Hematopoietic multipotent progenitor cell treated with erythropoietin and hydrocortisone succinate and interleukin-3 and kit ligand, for 17 days (in vitro differentiated cells): ENCODE measurements around the gene PHACTR1.

Experiments used
- DNase-seq: peaks from one replicate; pipeline ENCODE4 v3.0.0-alpha.2; 2015; ENCODE audit warnings: low spot score

The PHACTR1 gene

DNA sequence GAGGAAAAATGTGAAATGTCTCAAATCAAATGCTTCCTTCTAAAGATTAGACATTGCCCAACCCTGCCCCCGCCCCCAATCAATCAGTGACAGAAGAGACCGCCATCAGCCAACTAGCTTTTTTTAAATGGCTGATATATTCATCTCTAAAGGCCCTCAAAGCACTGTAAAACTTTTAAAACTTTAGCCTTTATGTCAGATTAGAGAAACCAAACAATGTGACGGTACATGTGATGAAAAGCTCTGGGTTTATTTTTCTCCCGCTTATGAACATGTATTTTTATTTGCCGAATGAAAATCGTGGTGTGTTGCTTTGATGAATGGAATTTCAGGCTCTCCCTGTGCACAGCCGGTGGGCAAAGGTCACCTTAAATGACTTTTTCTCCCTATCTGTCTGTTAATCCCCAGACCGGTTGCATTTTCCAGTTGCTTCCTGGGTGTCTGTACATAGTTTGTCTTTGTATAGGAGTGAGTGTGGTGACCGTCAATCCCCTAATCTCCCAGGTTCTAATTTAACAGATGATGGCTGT, 573.3 kb downstream of the PHACTR1 start:
- no peak for DNase-seq

GRCh38 chr6:13290335-13290734, 573.8 kb downstream of the PHACTR1 start:
- DNase-seq = no peak

- no peak for DNase-seq
These were observed 576.2 kb downstream of the PHACTR1 start for GRCh38 chr6:13292774-13293173.

DNA sequence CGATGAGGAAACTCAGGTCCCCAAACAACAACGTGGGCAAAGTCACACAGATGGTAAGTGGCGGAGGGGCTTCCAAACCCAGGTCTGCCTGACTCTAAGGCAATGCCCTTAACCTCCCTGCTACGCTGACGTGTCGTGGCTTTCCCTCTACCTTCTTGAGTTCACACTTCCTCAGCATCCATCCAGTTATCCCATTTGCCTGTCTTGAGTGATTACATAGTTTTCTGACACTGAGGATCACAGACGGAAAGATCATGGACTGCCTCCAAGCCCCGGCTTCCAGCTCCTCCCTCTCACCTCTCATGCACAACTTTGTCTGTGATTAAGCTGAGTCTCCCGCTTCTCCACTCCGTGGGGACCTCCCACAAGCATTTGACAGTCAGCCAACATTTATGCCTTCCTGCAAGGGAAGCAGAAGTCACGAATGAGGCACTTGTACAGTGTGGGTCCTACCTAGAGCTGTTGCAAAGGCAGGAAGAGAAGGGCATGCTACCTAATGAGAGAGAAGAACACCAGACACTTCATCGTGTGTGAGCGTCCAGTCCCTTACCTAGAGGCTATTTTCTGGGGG, 578.0 kb downstream of the PHACTR1 start:
- DNase-seq = no peak

DNA sequence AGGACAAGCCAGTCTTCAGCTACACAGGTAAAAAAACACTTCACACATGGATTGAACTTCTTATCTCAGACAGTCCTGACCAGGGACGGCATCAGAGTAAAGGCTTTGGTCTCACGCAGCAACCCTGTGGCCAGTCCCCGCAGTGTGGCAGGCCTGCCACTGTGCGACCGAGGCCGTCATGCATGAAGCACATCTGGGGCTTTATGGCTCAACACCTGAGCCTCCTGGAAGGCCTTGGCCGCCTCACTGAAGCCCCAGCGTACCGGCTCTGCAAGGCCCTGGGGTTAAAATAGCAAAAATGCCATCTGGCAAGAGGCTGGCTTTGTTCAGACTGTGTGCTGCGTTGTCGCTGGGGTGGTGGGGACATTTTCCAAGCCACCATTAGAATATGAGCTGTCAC, 579.0 kb downstream of the PHACTR1 start:
- no peak for DNase-seq

DNA sequence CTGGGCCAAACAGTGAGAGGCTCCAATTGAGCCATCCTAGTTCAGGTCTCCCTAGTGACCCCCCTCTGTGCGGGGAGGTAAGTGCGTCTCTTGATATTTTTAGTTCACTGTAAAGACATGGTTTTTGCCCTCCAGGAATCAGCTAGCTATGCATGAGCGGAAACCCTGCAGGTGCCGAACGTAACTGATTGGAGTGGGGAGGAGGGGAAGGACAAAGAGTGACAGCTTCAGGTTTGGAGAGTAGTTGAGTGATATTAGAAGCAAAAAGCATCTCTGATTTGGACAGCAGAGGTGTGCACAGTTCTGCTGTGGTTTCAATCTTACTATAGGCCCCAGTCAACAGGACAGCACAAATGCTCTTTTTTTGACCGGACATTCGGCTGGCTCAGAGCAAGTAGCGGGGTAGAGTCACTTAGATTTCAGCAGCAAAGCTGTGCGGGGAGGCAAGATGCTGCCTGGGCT, 580.0 kb downstream of the PHACTR1 start:
- no peak for DNase-seq

- DNase-seq = no peak
These were observed 580.8 kb downstream of the PHACTR1 start for GRCh38 chr6:13297391-13297790.

DNA sequence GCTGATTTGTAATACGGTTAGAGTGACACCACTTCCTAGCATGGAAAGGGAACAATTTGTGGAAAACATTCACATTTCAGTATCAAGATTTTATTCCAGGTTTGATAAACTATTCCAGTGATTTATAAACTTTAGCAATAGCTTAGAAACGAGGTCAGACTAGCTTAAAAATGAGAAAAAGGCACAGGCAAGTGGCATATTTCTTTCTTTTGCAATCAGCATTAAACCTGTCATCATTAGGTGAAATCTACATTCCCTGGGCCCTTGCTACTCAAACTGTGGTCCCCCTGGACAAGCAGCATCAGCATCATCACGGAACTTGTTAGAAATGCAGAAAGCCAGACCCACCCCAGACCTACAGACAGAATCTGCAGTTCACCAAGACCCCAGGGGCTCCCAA, 581.9 kb downstream of the PHACTR1 start:
- no peak for DNase-seq

DNA sequence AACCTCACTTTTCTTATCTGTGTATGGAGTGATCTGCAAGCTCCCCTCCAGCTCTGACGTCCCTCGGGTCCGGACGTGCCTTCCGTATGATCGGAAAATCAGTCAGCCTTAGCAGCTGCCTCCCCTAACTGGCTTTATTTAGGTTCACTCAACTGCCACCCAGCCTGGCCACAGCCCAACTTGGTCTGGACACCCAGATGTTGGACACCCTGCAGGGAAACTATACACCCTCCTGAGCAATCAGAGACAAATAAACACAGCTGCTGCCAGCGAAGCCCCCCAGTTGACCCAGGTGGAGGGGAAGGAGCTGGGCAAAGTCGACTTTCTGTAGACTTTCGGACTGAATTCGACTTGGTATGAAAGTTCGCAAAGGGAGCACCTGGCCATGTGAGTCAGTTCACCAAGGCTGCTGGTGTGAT, 582.8 kb downstream of the PHACTR1 start:
- DNase-seq = no peak

GRCh38 chr6:13299918-13300317, 583.4 kb downstream of the PHACTR1 start:
- no peak for DNase-seq

GRCh38 chr6:13300643-13301590, 584.4 kb downstream of the PHACTR1 start:
- no peak for DNase-seq

DNA sequence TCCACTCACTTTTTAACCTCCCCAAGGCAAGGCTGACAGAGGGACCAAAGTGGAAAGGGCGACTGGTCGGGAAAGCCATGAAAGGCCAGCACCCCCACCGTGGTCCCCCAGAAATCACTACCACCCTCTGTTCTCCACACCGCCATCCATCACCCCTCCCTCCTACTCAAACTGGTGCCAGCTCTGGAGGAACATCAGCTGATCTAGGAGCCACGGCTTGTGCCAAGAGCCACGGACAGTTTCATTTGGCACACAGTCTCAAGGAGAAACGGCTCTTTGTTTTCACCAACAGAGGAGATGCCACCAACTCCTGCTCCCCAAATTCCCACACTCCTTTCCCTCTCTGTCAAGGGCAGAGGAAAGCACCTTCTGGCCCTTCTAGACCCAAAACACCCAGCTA, 585.7 kb downstream of the PHACTR1 start:
- DNase-seq = no peak

DNA sequence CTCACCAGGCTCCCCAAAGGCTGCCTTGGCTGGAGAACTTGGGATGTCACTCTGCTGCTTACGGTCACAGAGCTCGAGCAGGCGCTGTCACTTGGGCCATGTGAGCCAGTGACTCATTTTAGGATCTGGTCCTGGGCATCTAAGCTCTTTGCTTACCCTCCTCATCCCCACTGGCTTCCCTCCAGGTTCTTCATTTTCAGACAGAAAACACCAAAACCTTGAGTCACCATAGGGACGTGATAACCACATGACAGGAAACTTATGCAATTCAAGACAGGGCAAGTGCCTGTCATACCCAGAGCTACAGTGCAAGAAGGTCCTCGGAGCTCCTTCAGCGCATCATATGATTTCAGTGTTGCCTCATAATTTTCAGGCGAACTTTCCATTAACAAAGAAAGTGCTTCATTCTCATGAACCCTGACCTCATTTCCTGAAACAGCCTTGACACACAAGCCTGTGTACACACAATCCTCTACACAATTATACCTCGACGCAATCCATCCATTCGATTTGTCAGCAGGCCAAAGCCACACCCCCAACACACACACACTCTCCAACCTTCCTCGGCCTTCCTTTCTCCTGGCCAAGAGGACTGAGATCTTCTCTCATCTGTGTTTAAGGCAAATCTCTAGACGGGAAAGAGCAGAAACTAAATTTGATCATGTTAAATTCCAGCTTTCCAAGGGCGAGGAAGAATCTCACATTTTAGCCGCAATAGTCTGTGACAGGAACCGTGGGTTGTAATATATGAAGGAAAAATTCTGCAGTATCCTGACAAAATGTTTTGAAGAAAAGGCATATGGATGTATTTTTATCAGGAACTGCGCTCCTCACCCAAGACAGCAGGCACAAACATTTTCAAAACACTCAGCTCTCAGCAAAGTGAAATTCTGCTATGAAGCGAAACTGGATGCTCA, 586.4 kb downstream of the PHACTR1 start:
- peak; percentile 75 for DNase-seq

GRCh38 chr6:13303668-13304017, 587.1 kb downstream of the PHACTR1 start:
- DNase-seq = peak; percentile 20

DNA sequence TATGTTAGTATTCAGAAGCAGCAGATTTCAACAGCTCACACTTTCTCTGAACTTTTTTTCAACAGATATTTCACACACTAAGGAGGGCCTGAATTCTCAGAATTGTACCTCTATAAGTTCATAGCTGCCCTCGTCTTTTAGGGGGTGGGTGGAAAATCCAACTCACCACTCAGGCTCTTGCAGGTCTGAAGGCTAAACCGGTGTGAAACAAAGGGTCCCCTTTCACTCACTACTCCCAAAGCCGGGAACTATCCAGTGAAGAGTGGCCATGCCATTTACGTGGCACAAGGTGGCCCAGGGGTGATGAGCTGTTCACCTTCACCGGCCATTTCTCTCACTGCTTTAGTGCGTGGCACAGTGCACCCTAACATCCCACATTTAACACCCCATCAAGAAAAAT, 587.5 kb downstream of the PHACTR1 start:
- DNase-seq = no peak

DNA sequence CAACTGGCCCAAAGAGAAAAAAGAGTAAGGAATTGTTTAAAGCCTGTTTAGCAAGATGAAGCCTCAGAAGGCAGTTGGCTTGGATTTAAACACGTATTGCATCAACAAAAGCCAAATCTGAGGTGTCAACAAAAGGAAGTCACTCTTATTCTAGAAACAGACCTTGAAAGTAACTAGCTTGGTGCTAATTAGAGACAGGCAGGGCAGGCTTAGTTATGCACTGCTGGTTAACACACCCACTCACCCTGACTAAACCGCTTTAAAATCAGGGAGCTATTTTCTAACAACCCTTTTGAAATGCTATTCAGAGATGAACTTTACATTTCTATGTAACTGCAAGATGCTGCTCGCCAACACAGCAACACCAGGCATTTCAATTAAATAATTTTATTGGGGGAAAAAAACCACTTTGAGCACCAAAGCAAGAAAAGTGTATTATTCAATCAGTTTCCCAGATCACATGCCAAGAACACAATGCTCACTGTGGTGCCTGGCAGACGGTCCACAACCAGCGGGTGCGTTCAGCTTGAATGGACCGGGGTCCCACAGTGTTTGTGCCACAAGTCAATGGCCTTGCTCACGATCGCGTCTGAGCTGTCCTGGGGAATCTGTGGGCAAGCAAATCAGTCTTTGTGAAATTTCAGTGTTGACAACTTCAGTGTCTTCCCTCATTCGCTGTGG, 588.2 kb downstream of the PHACTR1 start:
- DNase-seq = no peak

DNA sequence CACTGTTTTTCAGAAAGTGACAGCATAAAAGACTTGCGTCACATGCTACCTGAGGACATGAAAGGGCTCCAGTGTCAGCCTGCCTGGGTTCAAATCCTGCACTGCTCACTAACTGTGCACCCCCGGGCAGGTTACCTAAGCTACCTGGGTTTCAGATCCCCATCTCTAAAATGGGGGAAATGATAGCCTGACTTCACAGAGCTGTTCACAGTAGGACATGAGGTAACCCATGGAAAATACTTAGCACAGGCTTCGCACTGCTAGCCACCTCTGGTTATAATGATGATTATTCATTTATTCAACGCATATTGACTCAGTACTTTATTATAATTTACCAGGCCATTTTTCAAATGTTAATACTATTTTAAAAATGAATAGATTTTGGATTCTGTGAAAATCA, 588.7 kb downstream of the PHACTR1 start:
- no peak for DNase-seq

GRCh38 chr6:13305791-13306190, 589.2 kb downstream of the PHACTR1 start:
- no peak for DNase-seq

- no peak for DNase-seq
These were observed 591.0 kb downstream of the PHACTR1 start for GRCh38 chr6:13307508-13307995.

- DNase-seq = no peak
These were observed 591.8 kb downstream of the PHACTR1 start for GRCh38 chr6:13308332-13308731.

DNA sequence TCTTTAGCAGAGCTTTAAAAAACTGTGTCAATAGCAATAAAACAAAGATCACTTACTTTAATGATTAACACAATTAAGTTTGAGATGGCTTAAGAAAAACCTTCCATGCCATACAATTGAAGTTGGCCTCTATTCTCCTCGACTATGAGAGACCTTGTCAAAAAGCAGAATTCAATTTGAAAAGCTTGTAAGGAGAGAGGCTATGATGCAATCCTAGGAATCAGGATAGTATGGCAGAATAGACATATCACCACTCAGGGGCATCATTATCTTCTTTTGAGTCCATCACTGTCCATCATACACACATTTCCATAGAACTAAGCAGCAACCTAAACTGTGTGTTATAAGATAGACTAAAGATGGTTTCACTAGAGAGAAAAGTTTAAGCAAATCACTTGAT, 594.6 kb downstream of the PHACTR1 start:
- no peak for DNase-seq
